ENCODE measurements around the gene ZC3H4. TPM values are rescaled to one million over a fixed set of nuclear protein-coding genes. Genes with fewer than 3 reads are reported as not detected.

ZC3H4 gene
- total and polyA plus RNA-seq, 7 donors = 5.4 to 25.3 (median 20.4) TPM

GRCh38 chr19:47039239-47039874 is 74.2 kb downstream of the ZC3H4 start:
- peaks cover 0 to 9% (median 0%) of the 10 kb centered on the region in 3 donors for H3K27me3 ChIP-seq
- H3K27ac ChIP-seq = no peak overlapping the region
- H3K4me3 ChIP-seq = no peak overlapping the region
- TF ChIP-seq EP300 (IDR thresholded peaks at IDR 0.05) = no peak
- no peak for TF ChIP-seq POLR2AphosphoS5 (IDR thresholded peaks at IDR 0.05)
- TF ChIP-seq CTCF (IDR thresholded peaks at IDR 0.05) = no peak
- TF ChIP-seq POLR2A (IDR thresholded peaks at IDR 0.05) = no peak
- DNase-seq = no peak
- no peaks in the 10 kb centered on the region for H3K36me3 ChIP-seq
- 91 to 93% methylated on average over 17 of the region's 17 CpGs for WGBS, 2 donors
- H3K9me3 ChIP-seq = no peaks in the 10 kb centered on the region
- intact Hi-C loops (cut with DNase I) = loop anchor here (5.0 kb wide), 1 partner anchor 88 kb away; no protein-coding TSS in a partner anchor
- H3K4me1 ChIP-seq = peaks cover 0 to 15% (median 9%) of the 10 kb centered on the region in 4 donors

GRCh38 chr19:47037766-47038165 is 75.8 kb downstream of the ZC3H4 start:
- Histone ChIP-seq H3K36me3 (no peaks in the 10 kb centered on the region), H3K4me3 (no peak overlapping the region), H3K27ac (no peak overlapping the region), H3K9me3 (no peaks in the 10 kb centered on the region), H3K27me3 (peaks cover 0 to 18% (median 6%) of the 10 kb centered on the region in 3 donors), H3K4me1 (peaks cover 0 to 15% (median 9%) of the 10 kb centered on the region in 4 donors)
- intact Hi-C loops (cut with DNase I) = loop anchor here (5.0 kb wide), 1 partner anchor 90 kb away; no protein-coding TSS in a partner anchor
- no peak for TF ChIP-seq POLR2AphosphoS5 (IDR thresholded peaks at IDR 0.05)
- TF ChIP-seq EP300 (IDR thresholded peaks at IDR 0.05) = no peak
- TF ChIP-seq CTCF (IDR thresholded peaks at IDR 0.05) = no peak
- no peak for TF ChIP-seq POLR2A (IDR thresholded peaks at IDR 0.05)
- DNase-seq = no peak
- 59 to 74% methylated on average over 1 of the region's 1 CpG for WGBS, 2 donors

GRCh38 chr19:47036097-47036651 is 77.4 kb downstream of the ZC3H4 start:
- WGBS, 2 donors = 5 to 12% methylated on average over 26 of the region's 26 CpGs

More at GRCh38 chr19:47036097-47036651, 77.4 kb downstream of the ZC3H4 start:
- TF ChIP-seq POLR2A (IDR thresholded peaks at IDR 0.05) (peak in 1 of 2 donors; percentile 34), POLR2AphosphoS5 (IDR thresholded peaks at IDR 0.05) (no peak), CTCF (IDR thresholded peaks at IDR 0.05) (peak in 2 of 4 experiments; percentile 2 to 40), EP300 (IDR thresholded peaks at IDR 0.05) (no peak)
- intact Hi-C loops (cut with DNase I) = loop anchor here (5.0 kb wide), 1 partner anchor 91 kb away; no protein-coding TSS in a partner anchor
- Histone ChIP-seq H3K36me3 (no peaks in the 10 kb centered on the region), H3K9me3 (no peaks in the 10 kb centered on the region), H3K27me3 (peaks cover 0 to 31% (median 19%) of the 10 kb centered on the region in 3 donors), H3K27ac (peak overlapping the region; percentile 47 to 73 (median 62)), H3K4me3 (peak overlapping the region; percentile 21 to 51 (median 46)), H3K4me1 (peaks cover 0 to 15% (median 9%) of the 10 kb centered on the region in 4 donors)
- DNase-seq = no peak

All from sigmoid colon (tissue), 7 donors.